ENCODE measurements around the gene SNAPC3.
"Not testable (repeated sequence)": the region's sequence is repeated elsewhere in the genome, so short reads cannot be mapped to it uniquely, and the experiment has no call there.

The SNAPC3 gene

GRCh38 chr9:15422372-15423230 lies at the start of gene SNAPC3:
TSS of gene SNAPC3 (plus strand) at chr9:15422876. CDS start at chr9:15422880, 4 bp downstream.
- Histone ChIP-seq H3K9me3 (ENCODE audit: low read length) (no peaks in the 10 kb centered on the region), H3K36me3 (ENCODE audit: insufficient read depth, low read length) (peaks cover 31% of the 10 kb centered on the region), H3K27me3 (ENCODE audit: insufficient read depth, low read length) (no peaks in the 10 kb centered on the region), H3K4me3 (ENCODE audit: low read length) (peak within 1 kb of the TSS; percentile 95), H3K4me1 (ENCODE audit: insufficient read depth, low read length) (peaks cover 22% of the 10 kb centered on the region), H2AFZ (ENCODE audit: low read depth, low read length) (peak within 1 kb of the TSS; percentile 51)

DNA sequence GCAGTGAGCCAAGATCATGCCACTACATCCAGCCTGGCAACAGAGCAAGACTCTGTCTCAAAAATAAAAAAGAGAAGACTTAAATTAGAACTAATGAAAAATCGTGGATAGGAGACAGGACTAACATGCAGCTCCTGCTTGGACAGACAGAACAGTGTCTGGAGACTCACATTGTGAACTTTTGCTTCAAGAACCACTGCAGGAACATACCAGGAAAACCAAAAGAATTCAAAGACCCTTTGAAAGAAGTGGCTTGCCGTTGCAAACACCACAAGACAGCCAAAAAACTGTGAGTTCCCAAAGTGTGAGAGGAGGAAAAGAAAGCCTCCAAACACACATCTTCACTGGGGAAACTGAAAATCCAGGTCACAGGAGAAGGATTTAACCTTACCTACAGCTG lies 48.8 kb upstream of the SNAPC3 start:
- no peaks in the 10 kb centered on the region for H3K9me3 ChIP-seq (ENCODE audit: low read length)
- no peaks in the 10 kb centered on the region for H3K4me1 ChIP-seq (ENCODE audit: insufficient read depth, low read length)
- no peak overlapping the region for H2AFZ ChIP-seq (ENCODE audit: low read depth, low read length)
- H3K4me3 ChIP-seq (ENCODE audit: low read length), result no peak overlapping the region
- H3K36me3 ChIP-seq (ENCODE audit: insufficient read depth, low read length), result no peaks in the 10 kb centered on the region
- H3K27me3 ChIP-seq (ENCODE audit: insufficient read depth, low read length), result no peaks in the 10 kb centered on the region

GRCh38 chr9:15374310-15374709 lies 48.4 kb upstream of the SNAPC3 start:
- no peaks in the 10 kb centered on the region for H3K36me3 ChIP-seq (ENCODE audit: insufficient read depth, low read length)
- H3K27me3 ChIP-seq (ENCODE audit: insufficient read depth, low read length), result no peaks in the 10 kb centered on the region
- no peaks in the 10 kb centered on the region for H3K9me3 ChIP-seq (ENCODE audit: low read length)
- no peaks in the 10 kb centered on the region for H3K4me1 ChIP-seq (ENCODE audit: insufficient read depth, low read length)
- H2AFZ ChIP-seq (ENCODE audit: low read depth, low read length), result no peak overlapping the region
- no peak overlapping the region for H3K4me3 ChIP-seq (ENCODE audit: low read length)

DNA sequence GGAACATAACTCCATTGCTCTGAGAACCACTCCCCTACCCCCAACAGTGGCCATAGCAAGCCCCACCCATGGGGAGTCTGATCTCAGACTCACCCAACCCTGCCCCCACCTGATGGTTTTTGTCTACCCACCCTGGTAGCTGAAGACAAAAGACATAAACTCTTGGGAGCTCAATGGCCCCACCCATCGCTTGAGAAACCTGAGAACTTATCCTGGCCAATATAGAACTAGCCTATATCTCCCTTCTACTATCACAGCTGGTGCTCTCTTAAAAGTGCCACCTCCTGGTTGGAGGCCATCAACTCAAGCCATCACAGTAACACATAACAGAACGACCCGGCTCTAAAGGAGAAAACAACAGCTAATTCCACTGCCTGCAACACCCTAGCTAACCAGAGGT lies 47.9 kb upstream of the SNAPC3 start:
- Histone ChIP-seq H3K9me3 (ENCODE audit: low read length) (no peaks in the 10 kb centered on the region), H2AFZ (ENCODE audit: low read depth, low read length) (no peak overlapping the region), H3K4me3 (ENCODE audit: low read length) (no peak overlapping the region), H3K4me1 (ENCODE audit: insufficient read depth, low read length) (no peaks in the 10 kb centered on the region), H3K36me3 (ENCODE audit: insufficient read depth, low read length) (no peaks in the 10 kb centered on the region), H3K27me3 (ENCODE audit: insufficient read depth, low read length) (no peaks in the 10 kb centered on the region)

DNA sequence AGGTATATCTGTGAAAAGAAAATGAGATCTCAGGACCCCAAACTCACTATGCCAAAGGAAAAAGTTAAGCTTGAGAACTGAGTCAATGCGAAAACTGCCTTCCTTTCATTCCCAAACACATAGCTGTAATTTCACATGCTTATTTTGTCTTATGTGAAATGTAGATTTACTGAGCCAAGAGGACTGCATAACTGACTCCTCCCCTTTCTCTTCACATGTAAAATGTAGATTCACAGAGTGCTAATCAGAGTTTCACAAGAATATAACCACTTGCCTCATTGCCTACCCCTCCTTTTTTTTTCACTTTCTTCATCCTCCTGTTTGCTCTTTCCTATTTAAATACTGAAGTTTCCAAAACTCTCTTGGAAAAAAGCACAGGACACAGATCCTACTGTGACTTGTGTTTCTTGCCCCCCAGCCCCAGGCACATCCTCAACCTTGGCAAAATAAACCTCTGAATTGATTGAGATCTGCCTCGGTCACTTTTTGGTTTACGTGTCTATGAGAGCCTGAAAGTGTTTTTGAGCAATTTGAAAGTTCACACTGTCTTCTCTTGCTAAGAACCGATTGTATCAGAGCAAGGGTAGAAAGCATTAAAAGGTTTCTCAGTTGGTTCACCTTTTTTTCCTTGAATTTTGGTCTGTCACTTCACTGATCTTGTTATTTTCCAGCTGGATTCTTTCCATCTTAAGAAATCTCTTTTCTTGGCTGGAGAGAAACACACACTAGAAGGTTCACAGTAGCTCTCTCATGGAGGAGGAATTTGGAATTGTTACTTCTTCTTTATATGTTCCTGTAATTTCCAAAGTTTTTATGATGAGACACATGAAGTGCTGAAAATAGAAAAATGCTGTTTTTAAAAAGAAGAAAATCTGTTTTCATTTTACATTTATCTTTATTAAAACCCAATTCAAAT lies 44.8 kb upstream of the SNAPC3 start:
- Histone ChIP-seq H3K9me3 (ENCODE audit: low read length) (no peaks in the 10 kb centered on the region), H3K4me1 (ENCODE audit: insufficient read depth, low read length) (no peaks in the 10 kb centered on the region), H2AFZ (ENCODE audit: low read depth, low read length) (no peak overlapping the region), H3K27me3 (ENCODE audit: insufficient read depth, low read length) (no peaks in the 10 kb centered on the region), H3K4me3 (ENCODE audit: low read length) (no peak overlapping the region), H3K36me3 (ENCODE audit: insufficient read depth, low read length) (no peaks in the 10 kb centered on the region)

- not testable (repeated sequence) for H3K36me3 ChIP-seq (ENCODE audit: insufficient read depth, low read length); H3K27me3 ChIP-seq (ENCODE audit: insufficient read depth, low read length); H2AFZ ChIP-seq (ENCODE audit: low read depth, low read length); H3K4me1 ChIP-seq (ENCODE audit: insufficient read depth, low read length); H3K4me3 ChIP-seq (ENCODE audit: low read length); H3K9me3 ChIP-seq (ENCODE audit: low read length)
Measured at GRCh38 chr9:15379317-15379716, 43.4 kb upstream of the SNAPC3 start.

DNA sequence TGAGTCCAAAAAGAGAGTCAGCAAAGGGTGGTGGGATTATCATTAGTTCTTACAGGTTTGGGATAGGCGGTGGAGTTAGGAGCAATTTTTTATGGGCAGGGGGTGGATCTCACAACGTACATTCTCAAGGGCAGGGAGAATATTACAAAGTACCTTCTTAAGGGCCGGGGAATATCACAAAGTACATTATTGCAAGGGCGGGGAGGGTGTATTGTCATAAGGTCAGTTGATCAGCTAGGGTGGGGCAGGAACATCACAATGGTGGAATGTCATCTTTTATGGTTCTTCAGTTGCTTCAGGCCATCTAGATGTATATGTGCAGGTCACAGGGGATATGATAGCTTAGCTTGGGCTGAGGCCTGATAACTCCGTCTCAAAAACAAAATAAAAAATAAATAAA lies 42.8 kb upstream of the SNAPC3 start:
- not testable (repeated sequence) for H2AFZ ChIP-seq (ENCODE audit: low read depth, low read length); H3K4me1 ChIP-seq (ENCODE audit: insufficient read depth, low read length); H3K9me3 ChIP-seq (ENCODE audit: low read length); H3K36me3 ChIP-seq (ENCODE audit: insufficient read depth, low read length); H3K4me3 ChIP-seq (ENCODE audit: low read length); H3K27me3 ChIP-seq (ENCODE audit: insufficient read depth, low read length)

DNA sequence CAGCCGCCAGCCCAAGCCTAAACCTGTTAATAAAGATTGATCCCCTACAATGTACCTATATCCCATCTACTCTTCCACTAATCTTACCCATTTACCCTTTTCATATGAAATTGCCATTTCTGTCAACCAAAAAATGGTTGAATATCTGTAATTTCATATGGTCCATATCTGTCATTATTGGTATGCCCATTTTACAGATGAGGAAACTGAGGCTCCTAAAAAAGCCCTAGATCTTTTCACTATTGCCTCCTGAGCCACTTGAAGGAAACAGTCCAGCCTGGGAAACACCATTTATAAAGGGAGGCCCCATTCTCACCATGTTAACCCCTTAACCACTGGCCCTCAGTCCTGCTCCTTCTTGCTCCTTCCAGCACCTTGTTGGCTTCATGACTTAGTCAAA lies 41.2 kb upstream of the SNAPC3 start:
- Histone ChIP-seq H3K4me3 (ENCODE audit: low read length) (no peak overlapping the region), H2AFZ (ENCODE audit: low read depth, low read length) (no peak overlapping the region), H3K36me3 (ENCODE audit: insufficient read depth, low read length) (no peaks in the 10 kb centered on the region), H3K9me3 (ENCODE audit: low read length) (no peaks in the 10 kb centered on the region), H3K4me1 (ENCODE audit: insufficient read depth, low read length) (no peaks in the 10 kb centered on the region), H3K27me3 (ENCODE audit: insufficient read depth, low read length) (no peaks in the 10 kb centered on the region)

DNA sequence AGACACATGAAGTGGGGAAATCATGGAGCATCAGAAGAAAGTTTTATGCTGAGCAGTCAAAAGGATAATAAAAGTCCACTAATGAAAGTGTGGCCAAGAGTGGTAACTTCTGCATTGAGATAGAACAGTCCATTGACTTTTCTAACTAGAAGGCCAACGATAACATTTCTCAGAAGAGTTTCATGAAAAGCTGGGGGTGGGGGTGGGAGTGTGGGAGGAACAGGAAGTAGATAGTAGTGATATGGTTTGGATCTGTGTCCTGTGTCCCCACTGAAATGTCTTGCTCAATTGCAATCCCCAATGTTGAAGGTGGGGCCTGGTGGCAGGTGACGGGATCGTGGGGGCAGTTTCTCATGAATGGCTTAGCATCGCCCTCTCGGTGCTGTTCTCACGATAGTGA lies 36.2 kb upstream of the SNAPC3 start:
- Histone ChIP-seq H3K4me3 (ENCODE audit: low read length) (no peak overlapping the region), H2AFZ (ENCODE audit: low read depth, low read length) (no peak overlapping the region), H3K27me3 (ENCODE audit: insufficient read depth, low read length) (no peaks in the 10 kb centered on the region), H3K36me3 (ENCODE audit: insufficient read depth, low read length) (no peaks in the 10 kb centered on the region), H3K9me3 (ENCODE audit: low read length) (no peaks in the 10 kb centered on the region), H3K4me1 (ENCODE audit: insufficient read depth, low read length) (no peaks in the 10 kb centered on the region)

DNA sequence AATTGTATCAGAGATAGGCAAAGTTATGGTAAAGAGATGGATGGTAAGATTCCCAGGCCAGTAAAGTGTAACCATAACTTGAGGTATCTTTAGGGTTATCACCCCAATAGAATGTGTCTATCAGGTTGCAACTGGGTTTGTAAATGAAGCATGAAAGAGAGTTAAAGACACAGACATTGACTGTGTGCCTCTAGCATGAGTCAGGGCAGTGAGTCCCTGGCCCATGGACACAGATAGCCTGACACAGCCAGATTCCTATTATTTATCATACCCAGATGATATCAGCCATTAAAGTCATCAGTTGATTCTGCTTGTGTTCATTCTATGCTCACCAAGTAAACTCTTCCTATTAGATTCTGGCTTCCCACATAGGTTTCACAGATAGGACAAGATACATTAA lies 33.5 kb upstream of the SNAPC3 start:
- no peak overlapping the region for H2AFZ ChIP-seq (ENCODE audit: low read depth, low read length)
- no peaks in the 10 kb centered on the region for H3K9me3 ChIP-seq (ENCODE audit: low read length)
- no peak overlapping the region for H3K4me3 ChIP-seq (ENCODE audit: low read length)

DNA sequence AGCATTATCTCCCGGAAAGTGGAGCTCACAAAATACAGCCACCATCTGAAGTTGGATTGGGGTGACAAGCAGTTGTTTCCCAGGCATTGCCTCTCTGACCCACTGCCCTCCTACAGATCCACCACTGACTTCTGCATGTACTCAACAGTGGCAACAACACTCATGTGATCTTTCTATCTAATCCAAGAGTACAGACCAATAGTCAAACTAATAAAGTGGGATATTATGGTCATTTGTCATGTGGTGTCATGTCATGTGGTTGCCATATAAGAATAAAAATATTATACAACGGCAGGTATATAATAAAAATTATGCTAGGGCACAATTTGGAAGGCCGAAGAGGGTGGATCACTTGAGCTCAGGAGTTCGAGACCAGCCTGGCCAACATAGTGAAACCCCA lies 33.0 kb upstream of the SNAPC3 start:
- Histone ChIP-seq H3K9me3 (ENCODE audit: low read length) (no peaks in the 10 kb centered on the region), H3K36me3 (ENCODE audit: insufficient read depth, low read length) (no peaks in the 10 kb centered on the region), H3K4me3 (ENCODE audit: low read length) (no peak overlapping the region), H3K4me1 (ENCODE audit: insufficient read depth, low read length) (no peaks in the 10 kb centered on the region), H2AFZ (ENCODE audit: low read depth, low read length) (no peak overlapping the region), H3K27me3 (ENCODE audit: insufficient read depth, low read length) (no peaks in the 10 kb centered on the region)

More for the DNA sequence above, 33.5 kb upstream of the SNAPC3 start:
- Histone ChIP-seq H3K27me3 (ENCODE audit: insufficient read depth, low read length) (no peaks in the 10 kb centered on the region), H3K4me1 (ENCODE audit: insufficient read depth, low read length) (no peaks in the 10 kb centered on the region), H3K36me3 (ENCODE audit: insufficient read depth, low read length) (no peaks in the 10 kb centered on the region)

DNA sequence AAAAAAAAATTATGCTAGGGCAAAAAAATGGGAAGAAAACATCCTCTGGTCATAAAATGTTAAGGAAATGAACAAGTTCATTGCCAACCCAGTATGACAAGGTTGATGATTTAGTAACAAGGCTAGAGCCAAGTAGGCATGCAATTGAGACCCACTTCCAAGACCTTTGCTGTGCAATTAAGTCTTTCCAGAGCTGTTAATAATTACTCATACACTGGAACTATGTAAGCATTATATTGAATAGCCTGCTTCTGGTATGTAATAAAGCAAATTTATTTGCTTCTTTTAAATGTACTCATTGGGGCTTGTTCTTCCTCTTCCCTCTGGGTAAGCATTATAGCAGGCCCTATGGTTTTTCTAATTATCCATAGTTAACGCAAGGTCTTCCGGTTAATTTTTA lies 32.5 kb upstream of the SNAPC3 start:
- Histone ChIP-seq H3K36me3 (ENCODE audit: insufficient read depth, low read length) (no peaks in the 10 kb centered on the region), H3K4me3 (ENCODE audit: low read length) (no peak overlapping the region), H3K9me3 (ENCODE audit: low read length) (no peaks in the 10 kb centered on the region), H3K4me1 (ENCODE audit: insufficient read depth, low read length) (no peaks in the 10 kb centered on the region), H2AFZ (ENCODE audit: low read depth, low read length) (no peak overlapping the region), H3K27me3 (ENCODE audit: insufficient read depth, low read length) (no peaks in the 10 kb centered on the region)

DNA sequence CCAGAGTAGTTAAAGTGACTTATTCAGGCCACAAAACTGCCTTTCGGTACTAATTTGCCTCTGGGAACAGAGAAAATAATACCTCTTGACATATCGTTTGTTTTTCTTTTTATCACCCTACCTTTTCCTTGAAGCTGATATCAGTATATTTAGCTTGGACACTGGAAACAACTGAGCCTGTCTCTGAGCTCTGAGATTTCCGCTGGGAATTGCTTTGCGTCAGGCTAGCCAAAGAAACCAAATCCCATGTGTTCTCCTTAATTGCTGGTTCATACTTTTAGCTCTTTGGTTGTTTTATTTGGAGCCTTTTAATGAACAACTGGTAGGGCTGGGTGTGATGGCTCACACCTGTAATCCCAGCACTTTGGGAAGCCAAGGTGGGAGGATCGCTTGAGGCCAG lies 30.3 kb upstream of the SNAPC3 start:
- no peaks in the 10 kb centered on the region for H3K36me3 ChIP-seq (ENCODE audit: insufficient read depth, low read length)
- no peaks in the 10 kb centered on the region for H3K27me3 ChIP-seq (ENCODE audit: insufficient read depth, low read length)
- H3K9me3 ChIP-seq (ENCODE audit: low read length), result no peaks in the 10 kb centered on the region
- no peak overlapping the region for H3K4me3 ChIP-seq (ENCODE audit: low read length)
- no peaks in the 10 kb centered on the region for H3K4me1 ChIP-seq (ENCODE audit: insufficient read depth, low read length)
- no peak overlapping the region for H2AFZ ChIP-seq (ENCODE audit: low read depth, low read length)

Data from neuron (in vitro differentiated cells).